HG03342 (cell line): Measurements from ENCODE around the gene EIF4G1.

Experiments
- ATAC-seq: cut with Tn5 transposase; IDR thresholded peaks from one replicate; pipeline ENCODE4 v1.9.1; 2021; ENCODE audit warnings: mild to moderate bottlenecking, moderate library complexity; ENCODE audit not compliant: unreplicated experiment

The EIF4G1 gene

GRCh38 chr3:184361932-184362667 is 47.7 kb downstream of the EIF4G1 start:
- ATAC-seq, result peak; percentile 4

DNA sequence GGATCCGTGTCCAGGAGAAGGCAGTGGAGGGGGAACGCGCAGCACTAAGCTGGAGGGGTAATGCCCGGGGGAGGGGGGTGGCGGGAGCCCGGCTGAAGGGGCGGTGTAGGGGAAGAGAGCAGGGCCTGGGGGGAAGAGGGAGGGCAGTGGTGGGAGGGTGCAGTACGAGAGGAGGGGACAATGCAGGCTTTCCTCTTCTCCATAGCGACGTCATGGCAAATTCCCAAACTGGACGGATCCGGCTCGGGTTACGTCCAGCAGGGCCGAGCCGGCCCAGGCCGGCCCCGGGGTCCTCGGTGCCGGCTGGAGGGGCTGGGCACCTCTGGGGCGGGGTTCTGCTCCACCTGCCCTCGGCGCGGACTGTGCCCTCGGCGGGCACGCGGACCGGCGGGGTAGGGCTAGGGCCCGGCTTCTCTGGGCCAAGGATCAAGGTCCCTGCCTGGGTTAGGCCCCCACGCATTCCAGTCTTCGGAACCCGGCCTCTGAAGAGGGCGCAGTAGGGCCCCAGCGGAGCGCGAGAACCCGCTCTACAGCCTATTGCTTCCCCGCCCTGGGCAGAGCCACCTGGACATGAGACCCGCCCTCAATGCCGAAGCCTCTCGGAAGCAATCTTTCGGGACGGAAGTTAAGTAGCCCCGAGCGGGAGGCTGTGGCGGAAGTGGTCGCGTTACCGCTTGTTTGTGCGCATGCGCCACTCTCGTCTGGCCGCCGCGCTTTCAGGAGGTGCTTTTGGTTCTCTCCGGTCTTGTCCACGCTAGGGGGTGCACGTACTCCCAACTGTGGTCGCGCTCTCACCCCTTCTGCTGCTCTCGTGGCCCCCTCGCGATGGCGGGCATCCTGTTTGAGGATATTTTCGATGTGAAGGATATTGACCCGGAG is 48.5 kb downstream of the EIF4G1 start:
- peak; percentile 87 for ATAC-seq

DNA sequence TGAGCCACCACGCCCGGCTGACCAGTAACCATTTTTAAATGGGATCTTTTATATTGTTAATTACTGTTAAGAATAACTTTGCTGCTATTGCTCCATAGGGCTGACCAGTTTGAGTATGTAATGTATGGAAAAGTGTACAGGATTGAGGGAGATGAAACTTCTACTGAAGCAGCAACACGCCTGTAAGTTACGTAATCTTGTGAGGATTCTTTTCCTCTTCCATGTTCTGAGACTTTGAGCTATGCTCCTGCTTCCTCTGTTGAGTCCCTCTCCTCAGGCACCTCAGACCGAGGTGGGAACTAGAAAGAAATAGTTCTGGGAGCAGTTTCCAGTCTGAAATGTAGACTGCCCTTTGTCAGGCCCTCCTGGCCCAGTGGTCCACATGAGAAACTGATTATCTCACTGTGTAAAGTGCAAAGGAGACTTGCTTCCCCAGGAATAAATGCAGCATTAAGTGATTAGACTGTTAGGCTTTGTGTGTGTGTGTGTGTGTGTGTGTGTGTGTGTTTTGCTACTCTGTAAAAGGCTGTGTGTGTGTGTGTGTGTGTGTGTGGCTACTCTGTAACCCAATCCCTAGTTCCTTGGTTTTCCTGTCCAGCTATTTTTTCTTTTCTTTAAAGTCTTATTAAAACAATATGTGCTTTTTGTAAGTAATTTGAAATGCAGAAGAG is 52.3 kb downstream of the EIF4G1 start:
- no peak for ATAC-seq

DNA sequence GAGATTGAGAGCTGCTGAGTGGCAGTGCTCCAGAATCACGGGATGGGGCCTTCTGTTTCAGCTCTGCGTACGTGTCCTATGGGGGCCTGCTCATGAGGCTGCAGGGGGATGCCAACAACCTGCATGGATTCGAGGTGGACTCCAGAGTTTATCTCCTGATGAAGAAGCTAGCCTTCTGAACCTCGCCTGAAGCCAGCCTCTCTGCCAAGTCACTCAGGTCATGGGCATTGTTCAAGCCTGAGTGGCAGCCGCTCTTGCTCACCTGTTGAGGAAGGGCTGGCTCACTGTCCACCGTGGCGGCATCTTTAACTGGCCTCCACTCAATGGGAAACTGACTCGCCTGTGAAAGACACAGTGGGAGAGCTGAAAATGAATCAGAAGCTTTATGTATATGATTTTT is 53.7 kb downstream of the EIF4G1 start:
- ATAC-seq, result no peak

DNA sequence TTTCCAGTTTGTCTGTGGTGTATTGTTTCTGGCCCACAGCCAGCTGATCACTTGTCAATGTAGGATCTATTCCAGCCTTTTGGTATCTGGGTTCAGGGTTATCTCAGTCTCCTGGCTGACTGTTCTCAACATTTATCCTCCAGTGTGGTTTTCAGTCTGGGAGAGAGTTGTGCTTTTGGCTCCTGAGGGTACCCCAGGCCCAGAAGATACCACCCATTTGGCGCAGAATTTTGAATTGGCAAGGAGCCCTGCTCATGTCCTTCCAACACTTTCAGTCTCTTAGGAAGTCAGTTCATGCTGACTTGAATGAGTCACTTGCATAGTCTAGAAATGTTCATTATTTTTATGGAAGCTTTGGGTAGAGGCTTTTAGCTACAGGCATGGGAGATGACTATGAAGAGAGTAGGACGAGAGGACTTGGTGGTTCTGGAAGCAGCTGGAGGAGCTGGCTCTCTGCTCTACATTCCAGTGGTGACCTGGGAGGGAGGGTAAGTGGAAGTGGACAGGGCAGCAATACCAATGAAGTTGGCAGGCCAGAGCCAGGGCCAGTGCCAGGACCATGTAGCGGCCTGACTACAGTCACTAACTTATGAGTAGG is 54.3 kb downstream of the EIF4G1 start:
- no peak for ATAC-seq

GRCh38 chr3:184371570-184372018 is 57.2 kb downstream of the EIF4G1 start:
- ATAC-seq, result peak; percentile 79

DNA sequence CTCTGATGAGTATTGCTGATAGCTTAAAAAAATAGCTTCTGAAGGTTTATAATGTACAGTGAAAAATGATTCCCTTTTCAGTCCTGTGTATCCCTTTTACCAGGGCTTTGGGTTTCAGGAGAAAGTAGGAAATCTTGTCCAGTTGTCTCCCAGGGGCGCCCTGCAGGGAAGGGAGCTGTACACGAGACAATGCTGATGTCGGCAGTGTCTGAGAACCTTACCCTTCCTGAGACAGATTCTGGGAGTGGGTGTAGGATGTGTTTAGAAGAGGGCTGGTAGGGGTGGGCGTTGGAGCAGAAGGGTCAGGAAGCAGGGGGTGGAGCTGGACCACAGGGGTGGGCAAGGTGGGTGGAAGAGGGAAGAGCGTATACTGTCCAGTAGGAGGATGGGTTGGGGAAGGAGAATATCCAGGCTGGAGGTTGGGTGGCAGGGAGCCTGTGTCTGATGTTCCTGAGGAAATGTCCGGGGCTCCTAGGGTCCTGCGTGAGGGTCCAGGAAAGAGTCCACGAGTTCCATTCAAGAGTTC is 58.0 kb downstream of the EIF4G1 start:
- ATAC-seq, result no peak

GRCh38 chr3:184372911-184373310 is 58.5 kb downstream of the EIF4G1 start:
- no peak for ATAC-seq

- ATAC-seq, result no peak
Measured at GRCh38 chr3:184373422-184373821, 59.0 kb downstream of the EIF4G1 start.

DNA sequence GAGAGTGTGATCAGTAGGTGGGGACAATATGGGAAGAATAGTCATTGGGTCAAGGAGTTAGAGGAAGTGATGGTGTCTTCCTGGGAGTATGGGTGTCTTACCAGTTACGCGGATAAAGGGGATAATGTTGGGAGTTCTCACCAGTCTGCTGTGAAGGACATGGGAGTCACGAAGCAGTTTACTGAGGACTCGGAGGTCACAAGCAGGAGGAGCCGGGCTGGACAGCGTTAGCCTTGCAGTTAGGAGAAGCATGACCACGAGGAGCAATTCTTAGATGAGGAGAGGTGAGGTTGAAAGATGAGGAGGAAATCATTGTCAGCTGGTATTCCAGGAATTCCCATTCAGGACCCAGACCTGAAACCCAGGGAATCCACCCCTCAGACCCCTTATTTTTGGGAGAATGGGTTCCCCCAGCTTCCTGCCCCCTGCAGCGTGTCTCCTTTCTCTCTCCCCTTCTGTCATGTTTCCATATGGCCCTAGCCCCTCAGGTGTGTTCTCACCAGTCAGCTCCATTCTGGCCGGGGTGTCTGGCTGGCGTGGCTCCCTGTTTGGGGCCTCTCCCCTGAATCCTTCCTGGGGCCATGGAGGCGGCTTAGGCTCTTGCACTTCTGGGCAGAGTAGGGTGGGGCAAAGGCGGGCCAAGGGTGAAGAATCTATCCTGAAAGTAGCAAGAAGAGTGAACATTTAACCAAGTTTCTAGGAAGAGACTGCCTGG is 61.5 kb downstream of the EIF4G1 start:
- no peak for ATAC-seq

- no peak for ATAC-seq
Measured at GRCh38 chr3:184377374-184377773, 63.0 kb downstream of the EIF4G1 start.

DNA sequence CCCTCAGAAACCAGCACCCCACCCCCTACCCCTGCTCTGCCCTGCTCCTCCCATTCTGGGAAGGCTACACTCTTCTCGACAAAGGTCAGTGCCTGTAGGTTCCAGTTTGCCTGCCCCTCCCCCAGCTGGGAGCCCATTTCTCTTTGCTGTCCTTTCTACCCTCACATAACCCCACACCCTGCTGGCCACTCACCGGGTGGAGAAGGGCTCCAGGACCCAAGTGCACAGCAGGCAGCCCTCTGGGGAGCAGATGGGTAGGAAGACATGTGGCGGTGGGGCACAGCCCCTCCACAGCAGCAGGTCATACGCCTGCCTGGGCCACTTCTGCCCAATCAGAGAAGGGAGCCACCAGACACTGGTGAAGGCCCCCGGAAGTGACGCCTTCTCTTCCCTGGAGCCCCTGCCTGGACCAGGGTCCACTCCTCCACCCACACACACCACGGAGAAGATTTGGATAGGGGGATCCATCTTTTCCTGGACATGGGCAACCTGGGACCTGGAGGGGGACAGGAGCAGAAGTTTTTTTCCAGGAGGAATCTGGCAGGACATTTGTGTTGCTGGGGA is 63.6 kb downstream of the EIF4G1 start, which contains the start of gene THPO:
TSS of gene THPO (minus strand) at position 326 of the 564 bp plus-strand sequence. CDS start 1,948 bp downstream, outside the sequence.
- ATAC-seq, result no peak

DNA sequence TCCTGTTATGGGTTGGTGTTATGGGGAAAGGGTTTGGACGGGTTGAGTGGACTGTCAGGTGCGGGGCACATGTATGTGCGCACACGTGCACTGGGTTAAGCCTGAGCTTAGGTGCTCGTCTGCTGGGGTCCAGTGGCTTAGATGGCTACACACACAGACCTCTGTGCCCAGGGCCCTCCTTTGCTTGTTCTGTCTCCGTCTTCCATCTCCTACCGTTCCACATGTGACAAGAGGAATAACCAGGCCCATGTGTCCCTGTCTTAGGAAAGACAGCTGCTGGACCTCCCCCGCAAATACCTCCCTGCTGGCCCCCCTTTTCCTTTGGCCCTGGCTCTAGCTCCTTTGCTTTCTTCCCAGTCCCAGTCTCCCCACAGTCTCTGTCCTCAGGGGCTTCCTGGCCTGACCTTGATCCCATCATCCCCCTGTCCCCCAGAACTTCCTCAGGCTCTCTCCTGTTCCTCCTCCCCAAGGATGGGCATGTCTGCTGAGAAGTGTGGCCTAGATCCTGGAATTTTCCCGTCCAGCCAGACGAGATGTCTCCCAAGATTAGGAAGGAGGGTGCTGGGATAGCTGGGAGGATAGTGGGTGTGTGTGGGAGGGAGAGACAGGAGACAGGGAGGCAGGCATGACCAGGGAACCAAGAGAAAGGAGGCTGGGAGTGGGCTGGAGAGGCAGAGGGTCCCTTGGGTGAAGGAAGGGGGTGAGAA is 64.4 kb downstream of the EIF4G1 start:
- ATAC-seq, result no peak

GRCh38 chr3:184379358-184380184 is 65.2 kb downstream of the EIF4G1 start, which contains the start of gene CHRD:
Gene CHRD (plus strand): TSS chr3:184380054. CDS start chr3:184380319, 265 bp downstream.
- ATAC-seq, result no peak

DNA sequence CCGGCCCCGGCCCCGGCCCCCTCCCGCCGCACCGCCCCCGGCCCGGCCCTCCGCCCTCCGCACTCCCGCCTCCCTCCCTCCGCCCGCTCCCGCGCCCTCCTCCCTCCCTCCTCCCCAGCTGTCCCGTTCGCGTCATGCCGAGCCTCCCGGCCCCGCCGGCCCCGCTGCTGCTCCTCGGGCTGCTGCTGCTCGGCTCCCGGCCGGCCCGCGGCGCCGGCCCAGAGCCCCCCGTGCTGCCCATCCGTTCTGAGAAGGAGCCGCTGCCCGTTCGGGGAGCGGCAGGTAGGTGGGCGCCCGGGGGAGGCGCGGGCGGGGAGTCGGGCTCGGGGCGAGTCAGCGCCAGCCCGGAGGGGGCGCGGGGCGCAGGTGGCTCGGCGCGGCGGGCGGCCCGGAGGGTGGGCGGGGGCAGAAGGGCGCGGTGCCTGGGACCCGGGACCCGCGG is 65.8 kb downstream of the EIF4G1 start:
- no peak for ATAC-seq

DNA sequence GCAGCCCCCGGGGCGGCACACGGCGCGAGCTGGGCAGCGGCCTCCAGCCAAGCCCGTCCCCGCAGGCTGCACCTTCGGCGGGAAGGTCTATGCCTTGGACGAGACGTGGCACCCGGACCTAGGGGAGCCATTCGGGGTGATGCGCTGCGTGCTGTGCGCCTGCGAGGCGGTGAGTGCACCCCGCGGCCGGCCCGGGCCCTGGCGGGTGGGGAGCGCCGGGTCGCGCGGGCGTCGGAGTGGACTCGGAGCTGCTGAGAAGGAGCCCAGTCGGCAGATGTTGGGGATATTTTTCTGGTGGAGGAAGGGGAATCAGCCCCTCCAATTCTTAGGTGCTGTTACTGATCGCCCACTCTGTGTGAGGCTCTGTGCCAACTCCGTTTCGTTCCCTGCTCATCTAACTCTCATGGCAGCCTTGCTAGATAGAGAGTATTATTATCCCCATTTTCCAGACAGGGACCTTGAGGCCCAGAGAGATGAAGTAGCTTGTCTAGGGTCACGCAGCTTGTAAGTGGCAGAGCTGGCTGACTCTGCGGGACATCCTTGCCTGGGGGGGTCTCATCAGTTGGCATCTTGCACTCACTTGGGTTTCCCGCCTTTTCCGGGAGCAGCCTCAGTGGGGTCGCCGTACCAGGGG is 66.3 kb downstream of the EIF4G1 start:
- ATAC-seq, result no peak
